ENCODE results near the gene DDX53.

The DDX53 gene

GRCh38 chrX:23052324-23052723, 52.6 kb downstream of the DDX53 start:
- DNase-seq (ENCODE audit: low read depth): no peak
